ENCODE measurements around the gene METRNL.

- no peak for TF ChIP-seq RAD21 (IDR thresholded peaks at IDR 0.05; ENCODE audit: low read depth)
- TF ChIP-seq EZH2phosphoT487 (IDR thresholded peaks at IDR 0.05; ENCODE audit: borderline replicate concordance) = no peak
- no peak for TF ChIP-seq POLR2AphosphoS5 (IDR thresholded peaks at IDR 0.05; ENCODE audit: low read depth, low read length)
- TF ChIP-seq CTCF (IDR thresholded peaks at IDR 0.05 in 2 of 3, conservative IDR thresholded peaks at IDR 0.05 in 1 of 3; ENCODE audit: borderline replicate concordance in 1 of 3, insufficient read depth in 1 of 3, low read depth in 2 of 3, low read length in 2 of 3) = no peak
- TF ChIP-seq JUND (IDR thresholded peaks at IDR 0.05) = no peak
- TF ChIP-seq EZH2 (IDR thresholded peaks at IDR 0.05) = no peak
- TF ChIP-seq SIN3A (IDR thresholded peaks at IDR 0.05; ENCODE audit: low read depth) = no peak
- no peak for TF ChIP-seq POLR2A (IDR thresholded peaks at IDR 0.05; ENCODE audit: borderline replicate concordance, extremely low read depth, insufficient read depth, insufficient read length)
These were observed 56.3 kb downstream of the METRNL start for GRCh38 chr17:83135692-83136091.
